Fibroblast of the aortic adventitia (primary cell): Measurements from ENCODE around the gene CPED1. TPM values are rescaled to one million over a fixed set of nuclear protein-coding genes. Genes with fewer than 3 reads are reported as not detected.

Source experiments
- DNase-seq: peaks from one replicate; pipeline ENCODE4 v3.0.0-alpha.2; 2010; ENCODE audit warnings: low read depth
- H3K4me3 ChIP-seq: 2 replicates; pipeline ENCODE4 v1.5.1; 2011; ENCODE audit warnings: low read depth, mild to moderate bottlenecking, control low read depth, low read length, moderate library complexity
- total RNA-seq: library from RNA; depleted of rRNA; stranded (reverse); fragments of >200 nt; gene quantifications from 2 replicates; pipeline ENCODE4 v1.2.3, GENCODE V29; 2012; ENCODE audit warnings: low replicate concordance
- TF ChIP-seq, protein P1 (sequence below): IDR thresholded peaks from 2 replicates; pipeline ENCODE4 v1.5.1; 2011; ENCODE audit warnings: mild to moderate bottlenecking, low read length, control low read depth, inconsistent platforms; ENCODE audit not compliant: insufficient read depth

Gene CPED1
- total RNA-seq, 1 donor: 119 TPM

DNA sequence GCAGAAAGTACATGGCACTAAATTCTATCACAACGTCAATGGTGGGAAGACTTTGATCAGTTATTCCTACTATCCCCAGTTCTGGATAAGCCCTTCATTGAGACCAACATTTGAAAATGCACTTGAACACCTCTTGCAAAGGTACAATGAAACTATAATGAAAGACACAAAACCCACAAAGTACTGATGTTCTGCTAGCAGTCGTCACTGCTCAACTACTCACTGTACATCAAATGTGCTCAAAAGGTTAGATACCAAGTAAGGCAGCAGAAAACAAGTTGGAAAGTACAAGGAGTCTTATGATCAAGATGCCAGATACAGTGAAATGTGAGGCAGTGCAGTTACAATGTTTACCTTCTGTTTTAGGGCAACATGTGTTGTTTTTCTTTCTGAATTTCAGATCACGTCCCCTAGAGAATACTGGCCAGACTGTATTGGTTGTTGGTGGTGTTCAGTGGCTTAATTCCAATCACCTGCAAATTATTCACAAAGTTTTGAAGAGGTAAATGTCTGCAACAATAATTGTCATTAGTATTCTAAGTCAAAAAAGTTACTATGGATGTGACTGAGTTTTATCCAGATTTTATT lies 277.9 kb downstream of the CPED1 start:
- no peak overlapping the region for H3K4me3 ChIP-seq
- TF ChIP-seq, protein P1, sequence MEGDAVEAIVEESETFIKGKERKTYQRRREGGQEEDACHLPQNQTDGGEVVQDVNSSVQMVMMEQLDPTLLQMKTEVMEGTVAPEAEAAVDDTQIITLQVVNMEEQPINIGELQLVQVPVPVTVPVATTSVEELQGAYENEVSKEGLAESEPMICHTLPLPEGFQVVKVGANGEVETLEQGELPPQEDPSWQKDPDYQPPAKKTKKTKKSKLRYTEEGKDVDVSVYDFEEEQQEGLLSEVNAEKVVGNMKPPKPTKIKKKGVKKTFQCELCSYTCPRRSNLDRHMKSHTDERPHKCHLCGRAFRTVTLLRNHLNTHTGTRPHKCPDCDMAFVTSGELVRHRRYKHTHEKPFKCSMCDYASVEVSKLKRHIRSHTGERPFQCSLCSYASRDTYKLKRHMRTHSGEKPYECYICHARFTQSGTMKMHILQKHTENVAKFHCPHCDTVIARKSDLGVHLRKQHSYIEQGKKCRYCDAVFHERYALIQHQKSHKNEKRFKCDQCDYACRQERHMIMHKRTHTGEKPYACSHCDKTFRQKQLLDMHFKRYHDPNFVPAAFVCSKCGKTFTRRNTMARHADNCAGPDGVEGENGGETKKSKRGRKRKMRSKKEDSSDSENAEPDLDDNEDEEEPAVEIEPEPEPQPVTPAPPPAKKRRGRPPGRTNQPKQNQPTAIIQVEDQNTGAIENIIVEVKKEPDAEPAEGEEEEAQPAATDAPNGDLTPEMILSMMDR: no peak
- DNase-seq: no peak

DNA sequence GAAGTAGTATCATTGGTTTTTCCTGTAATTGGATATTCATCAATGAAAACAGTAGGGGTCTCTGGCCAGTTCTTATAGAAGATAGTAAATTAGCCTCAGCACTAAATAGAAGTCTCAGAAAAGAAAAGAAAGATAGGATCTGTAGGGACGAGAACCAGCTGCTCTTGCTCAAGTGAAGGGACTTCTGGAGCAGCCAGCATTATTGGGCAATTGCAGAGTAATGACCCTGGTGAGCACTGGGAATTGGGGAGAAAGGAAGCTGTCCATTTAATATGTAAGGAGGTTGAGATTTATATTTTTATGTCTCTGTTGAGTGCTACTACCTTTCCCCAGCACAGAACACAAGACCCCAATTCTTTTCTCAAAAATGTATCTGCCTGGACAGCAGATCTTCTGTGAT lies 279.1 kb downstream of the CPED1 start:
- TF ChIP-seq, protein P1: no peak
- peak; percentile 9 for DNase-seq
- no peak overlapping the region for H3K4me3 ChIP-seq

DNA sequence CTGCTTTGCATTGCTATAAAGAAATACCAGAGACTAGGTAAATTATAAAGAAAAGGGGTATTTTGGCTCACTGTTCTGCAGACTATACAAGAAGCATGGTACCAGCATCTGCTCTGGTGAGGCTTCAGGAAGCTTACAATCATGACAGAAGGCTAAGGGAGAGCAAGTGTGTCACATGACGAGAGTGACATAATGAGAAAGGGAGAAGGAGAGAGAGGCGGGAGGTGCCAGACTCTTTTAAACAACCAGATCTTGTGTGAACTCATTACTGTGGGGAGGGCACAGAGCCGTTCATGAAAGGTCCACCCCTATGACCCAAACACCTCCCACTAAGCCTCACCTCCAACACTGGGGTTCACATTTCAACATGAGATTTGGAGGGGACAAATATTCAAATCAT lies 281.3 kb downstream of the CPED1 start:
- TF ChIP-seq, protein P1: no peak
- no peak overlapping the region for H3K4me3 ChIP-seq
- no peak for DNase-seq

DNA sequence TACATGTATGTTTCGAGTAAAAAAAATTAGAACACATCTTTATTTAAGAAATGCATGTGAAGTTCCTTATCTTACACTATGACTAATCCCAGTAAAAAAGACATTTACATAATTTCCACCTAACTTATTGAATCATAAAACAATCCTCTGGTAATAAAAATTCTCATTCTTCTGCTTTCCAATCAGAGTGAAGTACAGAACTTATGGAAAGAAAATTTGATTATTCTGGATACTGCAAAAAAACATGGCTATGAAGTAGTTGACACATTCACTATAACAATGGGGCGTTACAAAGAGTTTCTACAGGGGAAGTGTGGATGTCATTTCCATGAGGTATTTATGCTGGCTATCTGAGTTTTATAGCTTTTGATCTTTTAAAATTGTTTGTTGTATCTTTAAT lies 282.6 kb downstream of the CPED1 start:
- no peak overlapping the region for H3K4me3 ChIP-seq
- TF ChIP-seq, protein P1: no peak
- DNase-seq: no peak

DNA sequence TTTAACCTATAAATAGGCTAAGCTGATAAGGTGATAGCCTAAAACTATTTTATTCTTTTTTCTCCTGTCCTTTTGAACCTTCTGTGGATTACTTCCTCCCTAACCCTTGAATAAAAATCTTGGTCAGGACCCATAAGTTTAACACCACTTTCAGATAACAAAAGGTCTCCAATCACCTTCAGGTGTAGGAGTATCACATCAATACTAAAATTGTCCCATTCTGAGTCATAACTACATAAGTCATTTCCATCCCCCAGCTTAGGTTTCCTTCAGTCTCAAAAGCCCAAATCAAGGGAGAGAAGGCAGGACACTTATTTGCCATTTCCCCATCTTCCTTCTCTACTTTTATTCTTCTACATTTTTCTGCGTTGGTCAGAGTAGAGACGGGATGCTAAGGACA lies 283.4 kb downstream of the CPED1 start:
- no peak overlapping the region for H3K4me3 ChIP-seq
- no peak for DNase-seq
- TF ChIP-seq, protein P1: no peak

DNA sequence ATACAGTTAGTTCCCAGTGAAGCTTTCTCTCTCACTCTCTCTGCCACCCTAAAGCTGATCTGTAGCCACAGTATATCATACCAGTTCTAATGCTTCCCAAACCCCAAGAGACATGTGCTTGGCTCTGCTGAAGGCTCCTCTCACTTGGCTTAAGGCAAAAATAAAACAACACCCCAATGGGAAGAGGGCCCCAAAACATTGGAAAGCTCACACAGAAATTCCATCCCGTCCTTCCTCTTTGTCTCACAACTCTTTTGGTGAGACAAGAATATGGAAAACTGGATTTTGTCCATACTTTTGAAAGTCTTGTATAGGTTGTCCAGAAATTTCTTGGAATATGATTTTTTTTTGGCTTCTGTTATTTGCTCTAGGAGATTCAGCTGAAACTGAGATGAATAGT lies 284.2 kb downstream of the CPED1 start:
- TF ChIP-seq, protein P1: no peak
- no peak for DNase-seq
- H3K4me3 ChIP-seq: no peak overlapping the region
